GM06990 (cell line): ENCODE results near the gene PTPRM.

Source experiments
- DNase-seq: peaks from one replicate; pipeline ENCODE4 v3.0.0-alpha.2; 2011; ENCODE audit not compliant: insufficient read length; ENCODE audit errors: extremely low read depth
- H3K27me3 ChIP-seq: replicated peaks from 2 replicates; pipeline ENCODE4 v1.6.0; 2011; ENCODE audit warnings: low read length; ENCODE audit not compliant: control insufficient read depth, insufficient read depth
- H3K36me3 ChIP-seq: 2 replicates; pipeline ENCODE4 v1.5.1; 2011; ENCODE audit warnings: low read length; ENCODE audit not compliant: control insufficient read depth, insufficient read depth
- H3K4me3 ChIP-seq: replicated peaks from 2 replicates; pipeline ENCODE4 v1.5.1; 2011; ENCODE audit warnings: low read depth, mild to moderate bottlenecking, control low read depth, low read length
- TF ChIP-seq, protein P1 (sequence below): IDR thresholded peaks from 2 replicates; pipeline ENCODE4 v1.5.1; 2011; ENCODE audit warnings: low read length, control low read depth, mild to moderate bottlenecking, inconsistent platforms; ENCODE audit not compliant: insufficient read depth, poor library complexity, severe bottlenecking

PTPRM gene

DNA sequence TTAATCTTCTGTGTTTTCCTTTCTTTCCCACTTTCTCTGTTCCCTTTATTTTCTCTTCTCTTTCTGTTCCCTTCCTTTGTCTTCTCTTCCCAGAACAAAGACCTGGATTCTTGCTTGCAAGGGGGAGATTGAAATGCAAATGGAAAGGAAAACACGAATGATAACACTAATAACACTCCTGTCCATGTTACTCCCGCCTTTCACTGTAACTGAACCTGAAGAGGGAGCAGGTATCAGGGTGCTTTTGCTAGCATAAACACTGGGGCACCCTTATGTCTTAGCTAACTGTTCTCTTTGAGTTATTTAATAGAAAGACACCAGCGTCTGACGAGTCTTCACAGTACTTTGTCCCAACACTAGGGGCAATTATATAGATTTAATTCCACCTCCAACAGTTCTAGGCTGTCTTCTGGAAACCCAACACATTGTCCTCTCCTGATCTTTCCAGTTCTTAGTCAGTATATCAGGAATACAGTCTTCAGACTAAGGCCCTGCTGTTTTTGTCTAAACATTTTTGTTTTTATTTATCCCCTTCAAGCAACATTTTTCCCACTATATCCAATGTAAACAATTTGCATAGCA, 99.2 kb downstream of the PTPRM start:
- H3K36me3 ChIP-seq = no peaks in the 10 kb centered on the region
- H3K27me3 ChIP-seq = no peaks in the 10 kb centered on the region
- DNase-seq = no peak
- TF ChIP-seq, protein P1, sequence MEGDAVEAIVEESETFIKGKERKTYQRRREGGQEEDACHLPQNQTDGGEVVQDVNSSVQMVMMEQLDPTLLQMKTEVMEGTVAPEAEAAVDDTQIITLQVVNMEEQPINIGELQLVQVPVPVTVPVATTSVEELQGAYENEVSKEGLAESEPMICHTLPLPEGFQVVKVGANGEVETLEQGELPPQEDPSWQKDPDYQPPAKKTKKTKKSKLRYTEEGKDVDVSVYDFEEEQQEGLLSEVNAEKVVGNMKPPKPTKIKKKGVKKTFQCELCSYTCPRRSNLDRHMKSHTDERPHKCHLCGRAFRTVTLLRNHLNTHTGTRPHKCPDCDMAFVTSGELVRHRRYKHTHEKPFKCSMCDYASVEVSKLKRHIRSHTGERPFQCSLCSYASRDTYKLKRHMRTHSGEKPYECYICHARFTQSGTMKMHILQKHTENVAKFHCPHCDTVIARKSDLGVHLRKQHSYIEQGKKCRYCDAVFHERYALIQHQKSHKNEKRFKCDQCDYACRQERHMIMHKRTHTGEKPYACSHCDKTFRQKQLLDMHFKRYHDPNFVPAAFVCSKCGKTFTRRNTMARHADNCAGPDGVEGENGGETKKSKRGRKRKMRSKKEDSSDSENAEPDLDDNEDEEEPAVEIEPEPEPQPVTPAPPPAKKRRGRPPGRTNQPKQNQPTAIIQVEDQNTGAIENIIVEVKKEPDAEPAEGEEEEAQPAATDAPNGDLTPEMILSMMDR = no peak
- no peak overlapping the region for H3K4me3 ChIP-seq

DNA sequence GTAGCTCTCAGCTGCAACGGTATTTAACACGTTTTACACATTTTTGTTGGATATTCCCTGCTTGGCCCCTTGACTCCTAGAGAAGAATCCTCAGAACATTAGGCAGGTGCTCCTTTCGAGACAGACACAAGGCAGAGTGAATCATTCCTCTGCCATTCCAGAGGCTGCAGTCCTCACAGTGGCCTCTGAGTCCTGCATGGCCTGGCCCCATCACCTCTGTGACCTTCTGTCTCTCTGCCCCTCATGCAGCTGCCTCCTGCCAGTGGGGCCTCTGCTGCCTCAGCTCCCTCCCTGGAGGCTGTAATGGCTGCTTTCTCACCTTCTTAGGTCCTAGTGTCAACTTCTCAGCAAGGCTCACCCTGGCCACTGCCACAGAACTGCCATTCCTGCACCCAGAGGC, 101.3 kb downstream of the PTPRM start:
- no peaks in the 10 kb centered on the region for H3K27me3 ChIP-seq
- no peaks in the 10 kb centered on the region for H3K36me3 ChIP-seq
- no peak overlapping the region for H3K4me3 ChIP-seq
- no peak for DNase-seq
- TF ChIP-seq, protein P1 = no peak

DNA sequence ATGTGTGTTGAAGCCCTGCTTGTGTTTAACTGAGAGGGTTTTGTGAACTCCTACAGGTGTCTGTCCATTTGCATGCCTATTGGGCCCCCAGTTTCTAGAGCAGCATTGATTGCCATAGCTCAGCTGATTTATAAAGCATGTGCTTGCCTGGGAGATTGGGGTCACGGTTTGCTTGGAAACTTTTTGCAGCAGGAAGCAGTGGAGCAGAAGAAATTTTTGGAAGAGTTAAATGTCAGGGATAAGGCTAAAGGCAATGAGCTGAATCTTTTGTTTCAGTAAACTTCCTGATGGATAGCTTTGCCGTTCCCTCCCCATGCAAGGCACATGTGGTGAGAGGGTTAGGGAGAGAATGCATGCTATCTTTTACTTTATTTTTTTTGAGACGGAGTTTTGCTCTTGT, 102.2 kb downstream of the PTPRM start:
- DNase-seq = no peak
- TF ChIP-seq, protein P1 = no peak
- no peaks in the 10 kb centered on the region for H3K27me3 ChIP-seq
- no peaks in the 10 kb centered on the region for H3K36me3 ChIP-seq
- no peak overlapping the region for H3K4me3 ChIP-seq

GRCh38 chr18:7671105-7671504, 104.0 kb downstream of the PTPRM start:
- TF ChIP-seq, protein P1 = no peak
- Histone ChIP-seq H3K36me3 (no peaks in the 10 kb centered on the region), H3K4me3 (no peak overlapping the region), H3K27me3 (no peaks in the 10 kb centered on the region)
- no peak for DNase-seq

GRCh38 chr18:7676253-7676873, 109.2 kb downstream of the PTPRM start:
- Histone ChIP-seq H3K27me3 (no peaks in the 10 kb centered on the region), H3K36me3 (no peaks in the 10 kb centered on the region), H3K4me3 (no peak overlapping the region)
- TF ChIP-seq, protein P1 = no peak
- no peak for DNase-seq
